Mesothelial cell of epicardium (in vitro differentiated cells): ENCODE measurements around the gene GPC3. TPM values are rescaled to one million over a fixed set of nuclear protein-coding genes. Genes with fewer than 3 reads are reported as not detected.

Experiments used
- DNase-seq, 2 experiments: peaks; one replicate each; pipeline ENCODE4 v3.0.0; 2021; ENCODE audit warnings: low spot score in 2 of 2; ENCODE audit not compliant: unreplicated experiment in 2 of 2
- H3K27ac Mint-ChIP-seq: 2 replicates; pipeline ENCODE4 v1.8.0; 2021; ENCODE audit warnings: mixed read lengths
- H3K27me3 Mint-ChIP-seq: 2 replicates; pipeline ENCODE4 v1.8.0; 2021; ENCODE audit warnings: low read depth, mixed read lengths
- H3K36me3 Mint-ChIP-seq: 2 replicates; pipeline ENCODE4 v1.8.0; 2021; ENCODE audit warnings: mixed read lengths
- H3K4me1 Mint-ChIP-seq: 2 replicates; pipeline ENCODE4 v1.8.0; 2021; ENCODE audit warnings: mixed read lengths
- H3K4me3 Mint-ChIP-seq: 2 replicates; pipeline ENCODE4 v1.8.0; 2021; ENCODE audit warnings: mild to moderate bottlenecking, moderate library complexity, mixed read lengths
- H3K9me3 Mint-ChIP-seq: 2 replicates; pipeline ENCODE4 v1.8.0; 2021; ENCODE audit warnings: mixed read lengths
- total RNA-seq: library from RNA; stranded (reverse); gene quantifications from 3 replicates; pipeline ENCODE4 v1.2.1, GENCODE V29; 2021
- TF ChIP-seq, protein P1 (sequence below): fragments of 200-600 bp; sonication (generic); IDR thresholded peaks from one replicate; pipeline ENCODE4 v1.5.0; 2021; ENCODE audit warnings: antibody characterized with exemption; ENCODE audit not compliant: unreplicated experiment

GPC3 gene
- total RNA-seq, 1 donor from 2014 or later, result 864 TPM

DNA sequence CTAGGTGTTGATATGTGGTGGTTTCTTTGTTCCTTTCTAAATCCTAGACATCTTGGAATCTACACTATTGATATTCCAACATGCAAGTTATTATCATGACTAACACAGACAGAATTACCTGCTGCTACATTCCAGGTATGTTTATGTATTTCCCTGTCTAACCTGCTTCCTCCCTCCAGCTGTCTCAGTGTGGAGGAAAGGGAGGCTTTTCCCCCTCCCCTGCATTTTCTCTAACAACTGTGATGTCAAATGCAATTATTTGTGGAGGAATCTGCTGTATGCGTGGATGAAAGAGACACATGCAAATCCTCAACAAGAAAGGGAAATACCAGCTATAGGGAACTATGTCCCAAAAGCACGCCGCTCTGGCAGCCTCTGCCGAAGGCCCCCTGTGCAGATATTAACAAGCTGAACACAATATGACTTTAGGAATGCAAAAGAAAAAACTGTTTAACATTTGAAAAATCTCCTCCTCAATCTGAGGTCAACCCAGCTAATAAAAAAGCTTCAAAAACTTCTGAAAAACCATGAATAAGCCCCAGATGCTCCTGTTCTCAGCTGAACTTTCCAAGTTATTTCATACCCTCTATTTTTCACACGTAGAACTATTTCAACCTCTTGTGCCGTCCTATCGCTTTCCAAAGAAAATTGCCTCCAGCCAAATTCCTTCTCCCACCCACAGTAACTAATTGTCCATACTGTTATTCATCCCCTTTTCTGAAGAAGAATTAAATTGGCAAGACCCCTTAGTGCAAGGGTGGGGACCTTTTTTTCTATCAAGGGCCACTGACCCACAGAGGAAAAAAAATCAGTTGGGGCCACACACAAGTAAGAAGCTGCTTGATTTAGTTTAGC is 345.0 kb downstream of the GPC3 start:
- Mint-ChIP-seq H3K27me3 (no peaks in the 10 kb centered on the region), H3K4me1 (peaks cover 53% of the 10 kb centered on the region), H3K9me3 (no peaks in the 10 kb centered on the region), H3K27ac (peak overlapping the region; percentile 94), H3K36me3 (peaks cover 3% of the 10 kb centered on the region), H3K4me3 (peak overlapping the region; percentile 1)
- TF ChIP-seq, protein P1, sequence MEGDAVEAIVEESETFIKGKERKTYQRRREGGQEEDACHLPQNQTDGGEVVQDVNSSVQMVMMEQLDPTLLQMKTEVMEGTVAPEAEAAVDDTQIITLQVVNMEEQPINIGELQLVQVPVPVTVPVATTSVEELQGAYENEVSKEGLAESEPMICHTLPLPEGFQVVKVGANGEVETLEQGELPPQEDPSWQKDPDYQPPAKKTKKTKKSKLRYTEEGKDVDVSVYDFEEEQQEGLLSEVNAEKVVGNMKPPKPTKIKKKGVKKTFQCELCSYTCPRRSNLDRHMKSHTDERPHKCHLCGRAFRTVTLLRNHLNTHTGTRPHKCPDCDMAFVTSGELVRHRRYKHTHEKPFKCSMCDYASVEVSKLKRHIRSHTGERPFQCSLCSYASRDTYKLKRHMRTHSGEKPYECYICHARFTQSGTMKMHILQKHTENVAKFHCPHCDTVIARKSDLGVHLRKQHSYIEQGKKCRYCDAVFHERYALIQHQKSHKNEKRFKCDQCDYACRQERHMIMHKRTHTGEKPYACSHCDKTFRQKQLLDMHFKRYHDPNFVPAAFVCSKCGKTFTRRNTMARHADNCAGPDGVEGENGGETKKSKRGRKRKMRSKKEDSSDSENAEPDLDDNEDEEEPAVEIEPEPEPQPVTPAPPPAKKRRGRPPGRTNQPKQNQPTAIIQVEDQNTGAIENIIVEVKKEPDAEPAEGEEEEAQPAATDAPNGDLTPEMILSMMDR, result no peak
- DNase-seq, result no peak

DNA sequence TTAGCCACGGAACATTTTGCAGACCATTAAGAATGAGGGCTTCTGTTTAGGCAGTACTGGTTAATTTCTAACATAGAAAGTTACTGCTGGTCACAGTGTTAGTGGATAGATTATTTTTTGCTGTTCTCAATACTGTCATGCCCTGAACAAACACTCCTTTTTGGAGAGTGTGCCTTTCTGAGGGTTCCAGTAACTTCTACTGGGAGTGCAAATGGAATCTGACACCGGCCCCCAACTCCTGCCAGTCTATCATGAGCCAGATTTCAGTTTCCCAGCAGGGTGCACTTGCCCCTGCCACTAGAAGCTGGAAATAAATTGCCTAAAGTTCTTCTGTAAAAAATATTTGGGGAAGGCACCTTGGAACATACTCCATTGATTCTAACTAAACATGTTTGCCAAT is 345.7 kb downstream of the GPC3 start:
- H3K36me3 Mint-ChIP-seq, result peaks cover 2% of the 10 kb centered on the region
- peaks cover 56% of the 10 kb centered on the region for H3K4me1 Mint-ChIP-seq
- no peaks in the 10 kb centered on the region for H3K9me3 Mint-ChIP-seq
- no peak overlapping the region for H3K4me3 Mint-ChIP-seq
- DNase-seq, result no peak
- TF ChIP-seq, protein P1, result no peak
- H3K27ac Mint-ChIP-seq, result peak overlapping the region; percentile 94
- no peaks in the 10 kb centered on the region for H3K27me3 Mint-ChIP-seq

DNA sequence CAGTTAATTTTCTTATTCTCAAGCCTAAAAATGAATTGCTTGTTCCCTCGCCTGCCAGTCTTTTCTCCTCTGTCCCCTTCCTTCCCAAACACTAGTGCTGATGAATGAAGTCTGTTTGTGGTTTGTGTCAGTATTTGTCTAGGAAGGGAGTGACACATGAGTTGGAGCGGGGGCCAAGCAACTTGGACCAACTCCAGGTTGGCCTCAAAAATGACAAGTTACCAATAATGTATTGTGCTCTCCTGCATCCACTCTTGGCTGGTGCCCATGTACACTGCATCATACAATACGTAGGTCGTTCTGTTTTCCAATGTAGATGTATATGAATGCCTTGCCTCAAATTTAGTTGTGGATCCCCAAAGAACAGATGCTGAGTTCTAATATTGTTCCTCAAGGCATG is 347.1 kb downstream of the GPC3 start:
- Mint-ChIP-seq H3K4me1 (peaks cover 60% of the 10 kb centered on the region), H3K4me3 (no peak overlapping the region), H3K9me3 (no peaks in the 10 kb centered on the region), H3K36me3 (peaks cover 2% of the 10 kb centered on the region), H3K27me3 (no peaks in the 10 kb centered on the region), H3K27ac (peak overlapping the region; percentile 39)
- TF ChIP-seq, protein P1, result no peak
- DNase-seq, result no peak

DNA sequence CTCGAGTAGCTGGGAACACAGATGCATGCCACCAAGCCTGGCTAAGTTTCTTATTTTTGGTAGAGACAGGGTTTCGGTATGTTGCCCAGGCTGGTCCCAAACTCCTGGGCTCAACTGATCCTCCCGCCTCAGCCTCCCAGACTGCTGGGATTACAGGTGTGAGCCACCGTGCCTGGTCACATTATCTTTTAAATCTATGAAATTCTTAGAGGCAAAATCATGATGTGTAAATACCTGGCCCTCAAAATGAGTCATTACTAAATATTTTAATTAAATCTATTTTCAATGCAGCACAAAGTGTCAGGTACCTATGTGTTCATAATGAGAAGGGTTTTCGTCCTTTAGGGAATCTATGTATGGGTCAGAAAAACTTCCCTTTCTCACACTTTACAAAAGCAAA is 347.6 kb downstream of the GPC3 start:
- Mint-ChIP-seq H3K27me3 (no peaks in the 10 kb centered on the region), H3K36me3 (peaks cover 2% of the 10 kb centered on the region), H3K4me3 (no peak overlapping the region), H3K4me1 (peaks cover 60% of the 10 kb centered on the region), H3K9me3 (no peaks in the 10 kb centered on the region), H3K27ac (no peak overlapping the region)
- TF ChIP-seq, protein P1, result no peak
- DNase-seq, result no peak

DNA sequence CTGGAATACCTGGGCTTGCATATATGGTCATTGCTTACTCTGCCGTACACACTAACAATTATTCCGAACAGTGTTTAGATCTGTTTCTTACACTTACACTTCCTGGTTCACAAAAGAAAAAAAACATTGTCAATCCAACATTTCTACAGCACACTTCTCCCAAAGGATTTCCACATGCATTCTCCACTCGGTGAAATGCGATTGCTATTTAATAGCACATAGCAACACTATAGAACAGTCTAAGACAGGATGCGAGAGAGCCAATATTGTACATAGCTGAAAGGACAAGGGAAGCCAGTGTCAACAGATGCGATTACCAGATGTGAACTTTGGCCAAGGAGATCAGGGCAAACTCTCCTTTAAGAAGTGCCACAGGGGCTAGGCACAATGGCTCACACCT is 349.4 kb downstream of the GPC3 start:
- no peak overlapping the region for H3K27ac Mint-ChIP-seq
- DNase-seq, result no peak
- peaks cover 49% of the 10 kb centered on the region for H3K4me1 Mint-ChIP-seq
- no peak overlapping the region for H3K4me3 Mint-ChIP-seq
- H3K9me3 Mint-ChIP-seq, result no peaks in the 10 kb centered on the region
- TF ChIP-seq, protein P1, result no peak
- no peaks in the 10 kb centered on the region for H3K27me3 Mint-ChIP-seq
- no peaks in the 10 kb centered on the region for H3K36me3 Mint-ChIP-seq
